K562 (cell line): Measurements from ENCODE around the gene SLC18B1. TPM values are rescaled to one million over a fixed set of nuclear protein-coding genes. Genes with fewer than 3 reads are reported as not detected.

Source experiments
- BCLAF1 ChIP-seq, 2 experiments: fragments of 450-650 bp in 1 of 2; IDR thresholded peaks; 2 replicates each; pipeline ENCODE4 v1.6.1; 2011 to 2017; ENCODE audit warnings: low read depth in 2 of 2, antibody characterized with exemption in 1 of 2, borderline replicate concordance in 1 of 2, low read length in 1 of 2, mild to moderate bottlenecking in 1 of 2, mixed read lengths in 1 of 2; ENCODE audit not compliant: control insufficient read depth in 1 of 2
- BRF1 ChIP-seq: IDR thresholded peaks from 3 replicates; pipeline ENCODE4 v1.6.1; 2011; ENCODE audit warnings: borderline replicate concordance, mild to moderate bottlenecking; ENCODE audit not compliant: insufficient read length; ENCODE audit errors: extremely low read depth
- CTCFL ChIP-seq: IDR thresholded peaks from 2 replicates; pipeline ENCODE4 v1.6.1; 2011; ENCODE audit warnings: borderline replicate concordance, low read depth, mild to moderate bottlenecking, moderate library complexity, low read length; ENCODE audit not compliant: insufficient read depth, poor library complexity, severe bottlenecking
- MCM2 ChIP-seq: fragments of 450-650 bp; IDR thresholded peaks from 2 replicates; pipeline ENCODE4 v1.6.1; 2017; ENCODE audit warnings: low read depth, mild to moderate bottlenecking
- TEAD4 ChIP-seq, 2 experiments: sonication (generic) in 1 of 2; formaldehyde crosslinking in 1 of 2; IDR thresholded peaks; 2 replicates each; pipeline versions ENCODE4 v1.6.1 to v1.8.0; 2012 to 2022; ENCODE audit warnings: borderline replicate concordance in 1 of 2, inconsistent platforms in 1 of 2, low read length in 1 of 2, mild to moderate bottlenecking in 1 of 2, missing genetic modification reagents in 1 of 2
- ZNF644 ChIP-seq: fragments of 200-800 bp; sonication (Bioruptor generic); IDR thresholded peaks from 2 replicates; pipeline ENCODE4 v1.6.1; 2016; ENCODE audit warnings: low read depth, missing genetic modification characterization, missing compliant biosample characterization
- polyA plus RNA-seq, 8 experiments: library from polyadenylated mRNA; depleted of rRNA in 4 of 8; stranded (reverse) in 5 of 8; unstranded in 3 of 8; fragments of >200 nt; fragmentation: Nextera tagmentation in 2 of 8; fragmentation: Illumina TruSeq in 1 of 8; extraction: Ambion mirVana in 2 of 8; extraction: Trizol in 1 of 8; gene quantifications; 2 replicates each; pipeline versions ENCODE4 v1.2.1 to v1.2.3, GENCODE V29; 2011 to 2014; ENCODE audit warnings: inconsistent platforms in 1 of 8, missing spikeins in 1 of 8
- total RNA-seq, 7 experiments: library from RNA; depleted of rRNA in 6 of 7; stranded (reverse); fragments of >200 nt in 6 of 7; fragmentation: Illumina TruSeq in 2 of 7; extraction: Trizol in 2 of 7; gene quantifications; 2 replicates each; pipeline versions ENCODE4 v1.2.1 to v1.2.3, GENCODE V29; 2011 to 2021; ENCODE audit warnings: low replicate concordance in 1 of 7
- TF ChIP-seq, protein P1 (sequence below), 2 experiments: IDR thresholded peaks; 2 replicates each; pipeline ENCODE4 v1.6.1; 2011; ENCODE audit warnings: borderline replicate concordance in 1 of 2, control low read depth in 1 of 2, low read depth in 1 of 2, low read length in 1 of 2, mild to moderate bottlenecking in 1 of 2, mixed read lengths in 1 of 2, moderate library complexity in 1 of 2; ENCODE audit not compliant: insufficient read depth in 1 of 2, insufficient read length in 1 of 2, poor library complexity in 1 of 2, severe bottlenecking in 1 of 2; ENCODE audit errors: extremely low read depth in 1 of 2
- TF ChIP-seq, protein P2 (sequence below): fragments of 200-800 bp; sonication (Bioruptor generic); IDR thresholded peaks from 2 replicates; pipeline ENCODE4 v1.6.1; 2017; ENCODE audit warnings: missing genetic modification characterization, missing compliant biosample characterization

The SLC18B1 gene
- total and polyA plus RNA-seq, 9 of the 15 experiments (the other 6 are each of a cell fraction or from before 2014, with no cell fraction given), result 10.4 to 49.1 (median 32.0) TPM

- TF ChIP-seq BCLAF1 (IDR thresholded peaks at IDR 0.05; ENCODE audit: borderline replicate concordance in 1 of 2, control insufficient read depth in 1 of 2, low read depth in 2 of 2, low read length in 1 of 2), result no peak
- TF ChIP-seq, protein P1, sequence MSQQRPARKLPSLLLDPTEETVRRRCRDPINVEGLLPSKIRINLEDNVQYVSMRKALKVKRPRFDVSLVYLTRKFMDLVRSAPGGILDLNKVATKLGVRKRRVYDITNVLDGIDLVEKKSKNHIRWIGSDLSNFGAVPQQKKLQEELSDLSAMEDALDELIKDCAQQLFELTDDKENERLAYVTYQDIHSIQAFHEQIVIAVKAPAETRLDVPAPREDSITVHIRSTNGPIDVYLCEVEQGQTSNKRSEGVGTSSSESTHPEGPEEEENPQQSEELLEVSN (IDR thresholded peaks at IDR 0.05; ENCODE audit: borderline replicate concordance in 1 of 2, extremely low read depth in 1 of 2, insufficient read depth in 1 of 2, insufficient read length in 1 of 2, low read depth in 1 of 2, low read length in 1 of 2, poor library complexity in 1 of 2, severe bottlenecking in 1 of 2), result peak in 1 of 2 experiments; percentile 9
- TF ChIP-seq CTCFL, result no peak
- no peak for TF ChIP-seq BRF1
- no peak for TF ChIP-seq MCM2
- TF ChIP-seq ZNF644 (tag), result no peak
- no peak; the same call in 1 of the 2 replicates for TF ChIP-seq TEAD4 (IDR thresholded peaks at IDR 0.05; ENCODE audit: low read length)
- no peak for TF ChIP-seq TEAD4 (CRISPR knock-in tag; IDR thresholded peaks at IDR 0.05; ENCODE audit: borderline replicate concordance)
- TF ChIP-seq, protein P2, sequence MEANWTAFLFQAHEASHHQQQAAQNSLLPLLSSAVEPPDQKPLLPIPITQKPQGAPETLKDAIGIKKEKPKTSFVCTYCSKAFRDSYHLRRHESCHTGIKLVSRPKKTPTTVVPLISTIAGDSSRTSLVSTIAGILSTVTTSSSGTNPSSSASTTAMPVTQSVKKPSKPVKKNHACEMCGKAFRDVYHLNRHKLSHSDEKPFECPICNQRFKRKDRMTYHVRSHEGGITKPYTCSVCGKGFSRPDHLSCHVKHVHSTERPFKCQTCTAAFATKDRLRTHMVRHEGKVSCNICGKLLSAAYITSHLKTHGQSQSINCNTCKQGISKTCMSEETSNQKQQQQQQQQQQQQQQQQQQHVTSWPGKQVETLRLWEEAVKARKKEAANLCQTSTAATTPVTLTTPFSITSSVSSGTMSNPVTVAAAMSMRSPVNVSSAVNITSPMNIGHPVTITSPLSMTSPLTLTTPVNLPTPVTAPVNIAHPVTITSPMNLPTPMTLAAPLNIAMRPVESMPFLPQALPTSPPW (CRISPR knock-in tag), result peak; percentile 87
These were observed at the start of gene SLC18B1 (continued) for GRCh38 chr6:132797951-132798868.
